SK-N-SH (cell line): Measurements from ENCODE around the gene JAZF1.

Experiments
- CHD2 ChIP-seq: fragments of 150-350 bp; IDR thresholded peaks from 2 replicates; pipeline ENCODE4 v1.6.1; 2018; ENCODE audit warnings: low read length; ENCODE audit not compliant: partially characterized antibody
- CTCF ChIP-seq: fragments of 200-600 bp; sonication (generic); IDR thresholded peaks from 2 replicates; pipeline ENCODE4 v1.6.1; 2017; ENCODE audit warnings: antibody characterized with exemption, mild to moderate bottlenecking, moderate library complexity
- EP300 ChIP-seq, 2 experiments: IDR thresholded peaks; 2 replicates each; pipeline versions ENCODE4 v1.4.0 to v1.6.1; 2012; ENCODE audit warnings: borderline replicate concordance in 1 of 2, low read depth in 1 of 2, low read length in 1 of 2
- EZH2phosphoT487 ChIP-seq: fragments of 200-600 bp; sonication (generic); IDR thresholded peaks from 2 replicates; pipeline ENCODE4 v1.6.1; 2017; ENCODE audit warnings: low read depth, mixed run types, mild to moderate bottlenecking, antibody characterized with exemption, moderate library complexity, borderline replicate concordance
- GABPA ChIP-seq: IDR thresholded peaks from 2 replicates; pipeline ENCODE4 v1.4.0; 2012; ENCODE audit warnings: low read depth, mild to moderate bottlenecking
- JUND ChIP-seq: IDR thresholded peaks from 2 replicates; pipeline ENCODE4 v1.4.0; 2012
- NRF1 ChIP-seq: IDR thresholded peaks from 2 replicates; pipeline ENCODE4 v1.6.1; 2012; ENCODE audit warnings: low read depth, mild to moderate bottlenecking, low read length
- POLR2AphosphoS5 ChIP-seq: IDR thresholded peaks from 2 replicates; pipeline ENCODE4 v1.6.1; 2012; ENCODE audit warnings: low read depth, low read length
- RAD21 ChIP-seq: IDR thresholded peaks from 2 replicates; pipeline ENCODE4 v1.6.1; 2012; ENCODE audit warnings: mild to moderate bottlenecking, low read length
- TCF12 ChIP-seq: IDR thresholded peaks from 2 replicates; pipeline ENCODE4 v1.4.0; 2012
- ZBTB33 ChIP-seq: IDR thresholded peaks from 2 replicates; pipeline ENCODE4 v1.4.0; 2012; ENCODE audit warnings: low read depth, borderline replicate concordance

DNA sequence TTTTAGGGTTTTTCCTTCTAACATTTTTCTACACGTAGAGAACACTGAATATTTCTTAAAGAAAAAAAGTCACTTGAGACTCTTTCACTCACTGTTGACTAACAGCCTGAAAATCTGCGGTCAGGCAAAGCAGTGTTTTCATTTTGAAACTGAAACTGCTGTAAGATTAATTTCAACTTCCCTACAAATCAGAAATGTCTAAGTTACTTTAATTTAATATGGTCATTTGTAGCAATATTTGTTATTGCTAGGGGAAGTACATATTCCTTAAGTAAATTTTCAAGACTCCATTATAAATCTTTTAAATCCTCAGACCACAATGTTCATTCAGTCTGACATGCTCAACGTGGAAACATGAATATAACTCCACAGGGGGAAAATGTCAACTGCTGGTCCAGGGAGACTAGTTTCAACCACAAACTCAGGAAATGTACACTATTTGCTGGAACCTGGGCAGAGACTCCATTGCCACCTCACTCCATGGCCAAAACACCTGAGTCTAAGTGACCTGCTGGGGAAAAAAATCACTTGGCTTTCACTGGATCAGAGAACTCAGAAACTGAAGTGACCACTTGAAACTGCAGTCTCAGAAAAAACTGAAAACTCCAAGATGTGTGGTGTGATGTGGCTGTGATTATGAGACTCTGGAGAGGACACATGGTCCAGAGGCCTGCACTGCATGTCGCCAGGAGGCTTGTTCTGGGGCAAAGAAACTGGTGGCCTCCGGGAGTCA, 279.4 kb downstream of the JAZF1 start:
- TF ChIP-seq CTCF (no peak), POLR2AphosphoS5 (no peak), RAD21 (no peak), NRF1 (no peak), EP300 (IDR thresholded peaks at IDR 0.05; ENCODE audit: borderline replicate concordance in 1 of 2, low read depth in 1 of 2, low read length in 1 of 2) (no peak), ZBTB33 (no peak), JUND (no peak), EZH2phosphoT487 (no peak), GABPA (no peak), CHD2 (no peak), TCF12 (no peak)
